ENCODE data around the gene TMIGD2.
"Not testable (repeated sequence)": the region's sequence is repeated elsewhere in the genome, so short reads cannot be mapped to it uniquely, and the experiment has no call there.

TMIGD2 gene

GRCh38 chr19:4266253-4267000 lies 35.8 kb downstream of the TMIGD2 start:
- DNase-seq = no peak

- no peak for DNase-seq
These were observed 37.4 kb downstream of the TMIGD2 start for GRCh38 chr19:4264812-4265211.

- DNase-seq = no peak
These were observed 41.5 kb downstream of the TMIGD2 start for GRCh38 chr19:4260613-4261191.

- no peak for DNase-seq
These were observed 44.0 kb downstream of the TMIGD2 start for GRCh38 chr19:4258181-4258580.

- no peak for DNase-seq
These were observed 45.2 kb downstream of the TMIGD2 start for GRCh38 chr19:4257025-4257424.

DNA sequence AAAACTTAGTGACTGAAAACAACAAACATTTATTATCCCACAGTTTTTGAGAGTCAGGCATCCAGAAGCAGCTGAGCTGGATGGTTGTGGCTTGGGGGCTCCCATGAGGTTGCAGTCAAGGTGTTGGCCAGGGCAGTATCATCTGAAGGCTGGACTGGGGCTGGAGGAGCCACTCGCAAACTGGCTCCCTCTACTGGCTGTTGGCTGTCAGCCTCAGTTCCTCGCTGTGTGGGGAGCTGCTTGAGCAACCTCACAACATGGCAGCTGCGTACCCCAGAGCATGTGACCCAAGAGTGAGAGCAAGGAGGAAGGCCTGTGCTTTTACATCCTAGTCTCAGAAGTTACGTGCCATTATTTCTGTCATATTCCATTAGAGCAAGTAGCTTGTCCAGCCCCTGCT lies 45.6 kb downstream of the TMIGD2 start:
- DNase-seq = no peak

- peak; percentile 99 for DNase-seq
These were observed 55.2 kb downstream of the TMIGD2 start, which contains the start of gene YJU2 for GRCh38 chr19:4246767-4247593. YJU2 (plus strand) TSS chr19:4247080; CDS start chr19:4247147, 67 bp downstream.

GRCh38 chr19:4245938-4246337 lies 56.3 kb downstream of the TMIGD2 start:
- DNase-seq = not testable (repeated sequence)
